SK-N-MC (cell line): ENCODE measurements around the gene SH3GLB2.

Source experiments
- EZH2 ChIP-seq: fragments of 200-600 bp; sonication (generic); IDR thresholded peaks from one replicate; pipeline ENCODE4 v1.6.1; 2017; ENCODE audit warnings: antibody characterized with exemption
- FOXP2 ChIP-seq: optimal IDR thresholded peaks from 2 replicates; pipeline ENCODE3; 2011; ENCODE audit warnings: mild to moderate bottlenecking, moderate library complexity; ENCODE audit not compliant: insufficient read depth; ENCODE audit errors: extremely low read length, control extremely low read depth
- POLR2AphosphoS5 ChIP-seq: IDR thresholded peaks from 2 replicates; pipeline ENCODE4 v1.6.1; 2012; ENCODE audit warnings: mild to moderate bottlenecking, low read depth, low read length, borderline replicate concordance

DNA sequence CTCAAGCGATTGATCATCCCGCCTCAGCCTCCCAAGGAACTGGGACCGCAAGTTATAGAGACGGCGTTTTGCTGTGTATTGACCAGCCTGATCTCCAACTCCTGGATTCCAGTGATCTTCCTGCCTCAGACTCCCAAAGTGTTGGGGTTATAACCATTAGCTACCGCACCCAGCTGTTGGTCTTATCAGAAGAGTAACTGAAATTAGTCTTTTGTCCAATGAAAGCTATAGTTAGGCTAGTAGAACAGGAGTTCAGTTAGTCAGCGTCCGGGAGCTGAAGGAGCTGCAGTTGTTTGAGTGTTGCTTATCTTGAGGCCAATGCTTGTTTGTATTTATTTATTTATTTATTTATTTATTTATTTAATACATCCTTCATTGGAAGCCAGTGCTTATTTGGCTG is 5.1 kb upstream of the SH3GLB2 start:
- TF ChIP-seq EZH2 (no peak), POLR2AphosphoS5 (no peak), FOXP2 (no peak)
